Upper lobe of left lung (tissue), 4 donors: ENCODE results near the gene DISC1.

Experiments
- POLR2A ChIP-seq, 4 donors: fragments of 450-650 bp; IDR thresholded peaks; one replicate each; pipeline ENCODE4 v1.5.1; 2016 to 2017; ENCODE audit warnings: antibody characterized with exemption in 4 of 4, mild to moderate bottlenecking in 2 of 4
- TF ChIP-seq, protein P1 (sequence below), 6 experiments: fragments of 450-650 bp in 4 of 6; fragments of 200-600 bp in 2 of 6; sonication (generic) in 2 of 6; IDR thresholded peaks; one replicate each; pipeline ENCODE4 v1.5.1; 2016 to 2019; ENCODE audit warnings: antibody characterized with exemption in 6 of 6

DNA sequence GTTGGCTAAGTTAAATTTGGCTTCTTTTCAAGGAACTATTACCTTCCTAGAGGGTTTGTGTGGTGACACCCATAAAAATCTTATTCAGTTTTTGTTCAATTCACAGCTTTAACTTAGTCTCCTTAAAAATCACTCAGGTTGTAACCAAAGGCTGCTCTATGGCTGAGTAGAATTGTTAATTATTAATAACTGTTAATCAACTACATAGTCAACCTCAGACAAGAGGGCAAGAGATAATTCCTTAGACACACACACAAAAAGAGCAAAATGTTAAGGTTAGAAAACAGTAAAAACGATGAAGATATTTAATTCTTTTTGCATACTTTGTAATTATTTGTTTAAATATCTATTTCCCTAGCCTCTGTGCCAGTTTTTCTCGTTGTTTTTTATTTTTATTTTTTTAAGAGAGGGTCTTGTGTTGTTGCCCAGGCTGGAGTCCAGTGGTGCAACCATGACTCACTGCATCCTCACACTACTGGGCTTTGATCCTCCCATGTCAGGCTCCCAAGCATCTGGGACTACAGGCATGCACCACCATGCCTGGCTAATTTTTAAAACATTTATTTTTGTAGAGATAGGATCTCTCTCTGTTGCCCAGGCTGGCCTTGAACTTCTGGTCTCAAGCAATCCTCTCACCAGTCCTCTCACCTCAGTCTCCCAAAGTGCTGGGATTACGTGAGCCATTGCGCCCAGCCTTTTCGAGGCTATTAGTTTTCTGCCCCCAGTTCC lies 215.2 kb downstream of the DISC1 start:
- TF ChIP-seq POLR2A (IDR thresholded peaks at IDR 0.05): no peak
- TF ChIP-seq, protein P1, sequence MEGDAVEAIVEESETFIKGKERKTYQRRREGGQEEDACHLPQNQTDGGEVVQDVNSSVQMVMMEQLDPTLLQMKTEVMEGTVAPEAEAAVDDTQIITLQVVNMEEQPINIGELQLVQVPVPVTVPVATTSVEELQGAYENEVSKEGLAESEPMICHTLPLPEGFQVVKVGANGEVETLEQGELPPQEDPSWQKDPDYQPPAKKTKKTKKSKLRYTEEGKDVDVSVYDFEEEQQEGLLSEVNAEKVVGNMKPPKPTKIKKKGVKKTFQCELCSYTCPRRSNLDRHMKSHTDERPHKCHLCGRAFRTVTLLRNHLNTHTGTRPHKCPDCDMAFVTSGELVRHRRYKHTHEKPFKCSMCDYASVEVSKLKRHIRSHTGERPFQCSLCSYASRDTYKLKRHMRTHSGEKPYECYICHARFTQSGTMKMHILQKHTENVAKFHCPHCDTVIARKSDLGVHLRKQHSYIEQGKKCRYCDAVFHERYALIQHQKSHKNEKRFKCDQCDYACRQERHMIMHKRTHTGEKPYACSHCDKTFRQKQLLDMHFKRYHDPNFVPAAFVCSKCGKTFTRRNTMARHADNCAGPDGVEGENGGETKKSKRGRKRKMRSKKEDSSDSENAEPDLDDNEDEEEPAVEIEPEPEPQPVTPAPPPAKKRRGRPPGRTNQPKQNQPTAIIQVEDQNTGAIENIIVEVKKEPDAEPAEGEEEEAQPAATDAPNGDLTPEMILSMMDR (IDR thresholded peaks at IDR 0.05): no peak
